ENCODE measurements around the gene MCU. TPM values are rescaled to one million over a fixed set of nuclear protein-coding genes. Genes with fewer than 3 reads are reported as not detected.

Gene MCU
- total and polyA plus RNA-seq, 9 donors, result 81.9 to 135 (median 113) TPM

GRCh38 chr10:72810976-72811375 is 119.0 kb downstream of the MCU start:
- WGBS (ENCODE audit: insufficient coverage), result 94% methylated on average over 3 of the region's 5 CpGs
- Histone ChIP-seq H3K27ac (ENCODE audit: low read length) (no peak overlapping the region), H3K9me3 (replicated peaks; ENCODE audit: control insufficient read depth, low read depth, low read length) (no peaks in the 10 kb centered on the region), H3K4me1 (ENCODE audit: control insufficient read depth, insufficient read depth, low read length) (peaks cover 9% of the 10 kb centered on the region), H3K4me3 (ENCODE audit: low read length) (no peak overlapping the region), H3K27me3 (ENCODE audit: control insufficient read depth, insufficient read depth, low read length) (no peaks in the 10 kb centered on the region), H3K36me3 (ENCODE audit: control insufficient read depth, insufficient read depth, low read length) (no peaks in the 10 kb centered on the region)
- DNase-seq, result no peak

- peaks cover 9% of the 10 kb centered on the region for H3K4me1 ChIP-seq (ENCODE audit: control insufficient read depth, insufficient read depth, low read length)
- peak overlapping the region; percentile 11 for H3K27ac ChIP-seq (ENCODE audit: low read length)
- WGBS (ENCODE audit: insufficient coverage), result no CpG with 5 or more reads among the region's 1 CpG
- DNase-seq, result no peak
- no peaks in the 10 kb centered on the region for H3K27me3 ChIP-seq (ENCODE audit: control insufficient read depth, insufficient read depth, low read length)
- H3K4me3 ChIP-seq (ENCODE audit: low read length), result no peak overlapping the region
- H3K9me3 ChIP-seq (replicated peaks; ENCODE audit: control insufficient read depth, low read depth, low read length), result no peaks in the 10 kb centered on the region
- no peaks in the 10 kb centered on the region for H3K36me3 ChIP-seq (ENCODE audit: control insufficient read depth, insufficient read depth, low read length)
Observed at GRCh38 chr10:72812415-72812752, 120.4 kb downstream of the MCU start.

GRCh38 chr10:72812753-72813430 is 120.9 kb downstream of the MCU start:
- H3K4me1 ChIP-seq (ENCODE audit: control insufficient read depth, insufficient read depth, low read length), result peaks cover 9% of the 10 kb centered on the region
- H3K27me3 ChIP-seq (ENCODE audit: control insufficient read depth, insufficient read depth, low read length), result no peaks in the 10 kb centered on the region
- H3K4me3 ChIP-seq (ENCODE audit: low read length), result no peak overlapping the region
- no peaks in the 10 kb centered on the region for H3K36me3 ChIP-seq (ENCODE audit: control insufficient read depth, insufficient read depth, low read length)
- peak; percentile 93 for DNase-seq
- peak overlapping the region; percentile 11 for H3K27ac ChIP-seq (ENCODE audit: low read length)
- WGBS (ENCODE audit: insufficient coverage), result 22% methylated on average over 1 of the region's 4 CpGs
- H3K9me3 ChIP-seq (replicated peaks; ENCODE audit: control insufficient read depth, low read depth, low read length), result no peaks in the 10 kb centered on the region

GRCh38 chr10:72814099-72814790 is 122.3 kb downstream of the MCU start:
- peak; percentile 75 for DNase-seq

GRCh38 chr10:72816565-72816964 is 124.6 kb downstream of the MCU start:
- H3K4me3 ChIP-seq (ENCODE audit: low read length), result no peak overlapping the region
- no peaks in the 10 kb centered on the region for H3K27me3 ChIP-seq (ENCODE audit: control insufficient read depth, insufficient read depth, low read length)
- no CpG with 5 or more reads among the region's 1 CpG for WGBS (ENCODE audit: insufficient coverage)
- no peaks in the 10 kb centered on the region for H3K36me3 ChIP-seq (ENCODE audit: control insufficient read depth, insufficient read depth, low read length)
- no peaks in the 10 kb centered on the region for H3K9me3 ChIP-seq (replicated peaks; ENCODE audit: control insufficient read depth, low read depth, low read length)
- H3K27ac ChIP-seq (ENCODE audit: low read length), result no peak overlapping the region
- H3K4me1 ChIP-seq (ENCODE audit: control insufficient read depth, insufficient read depth, low read length), result peaks cover 9% of the 10 kb centered on the region
- no peak for DNase-seq

More at GRCh38 chr10:72814099-72814790, 122.3 kb downstream of the MCU start:
- no CpG with 5 or more reads among the region's 2 CpGs for WGBS (ENCODE audit: insufficient coverage)
- H3K4me1 ChIP-seq (ENCODE audit: control insufficient read depth, insufficient read depth, low read length), result peaks cover 9% of the 10 kb centered on the region
- no peaks in the 10 kb centered on the region for H3K27me3 ChIP-seq (ENCODE audit: control insufficient read depth, insufficient read depth, low read length)
- H3K4me3 ChIP-seq (ENCODE audit: low read length), result no peak overlapping the region
- H3K9me3 ChIP-seq (replicated peaks; ENCODE audit: control insufficient read depth, low read depth, low read length), result no peaks in the 10 kb centered on the region
- H3K27ac ChIP-seq (ENCODE audit: low read length), result peak overlapping the region; percentile 37
- H3K36me3 ChIP-seq (ENCODE audit: control insufficient read depth, insufficient read depth, low read length), result no peaks in the 10 kb centered on the region

- no peaks in the 10 kb centered on the region for H3K36me3 ChIP-seq (ENCODE audit: control insufficient read depth, insufficient read depth, low read length)
- no peak for DNase-seq
- WGBS (ENCODE audit: insufficient coverage), result no CpG with 5 or more reads among the region's 2 CpGs
- H3K27ac ChIP-seq (ENCODE audit: low read length), result no peak overlapping the region
- no peaks in the 10 kb centered on the region for H3K27me3 ChIP-seq (ENCODE audit: control insufficient read depth, insufficient read depth, low read length)
- H3K4me3 ChIP-seq (ENCODE audit: low read length), result no peak overlapping the region
- H3K9me3 ChIP-seq (replicated peaks; ENCODE audit: control insufficient read depth, low read depth, low read length), result peaks cover 5% of the 10 kb centered on the region
- peaks cover 5% of the 10 kb centered on the region for H3K4me1 ChIP-seq (ENCODE audit: control insufficient read depth, insufficient read depth, low read length)
Observed at GRCh38 chr10:72818076-72818475, 126.1 kb downstream of the MCU start.

GRCh38 chr10:72819053-72819452 is 127.1 kb downstream of the MCU start:
- Histone ChIP-seq H3K27ac (ENCODE audit: low read length) (no peak overlapping the region), H3K36me3 (ENCODE audit: control insufficient read depth, insufficient read depth, low read length) (no peaks in the 10 kb centered on the region), H3K27me3 (ENCODE audit: control insufficient read depth, insufficient read depth, low read length) (no peaks in the 10 kb centered on the region), H3K9me3 (replicated peaks; ENCODE audit: control insufficient read depth, low read depth, low read length) (peaks cover 5% of the 10 kb centered on the region), H3K4me3 (ENCODE audit: low read length) (no peak overlapping the region), H3K4me1 (ENCODE audit: control insufficient read depth, insufficient read depth, low read length) (peaks cover 1% of the 10 kb centered on the region)
- WGBS (ENCODE audit: insufficient coverage), result no CpG with 5 or more reads among the region's 1 CpG
- no peak for DNase-seq

GRCh38 chr10:72821606-72822005 is 129.7 kb downstream of the MCU start:
- no peak for DNase-seq
- no CpG with 5 or more reads among the region's 2 CpGs for WGBS (ENCODE audit: insufficient coverage)
- no peaks in the 10 kb centered on the region for H3K36me3 ChIP-seq (ENCODE audit: control insufficient read depth, insufficient read depth, low read length)
- H3K27me3 ChIP-seq (ENCODE audit: control insufficient read depth, insufficient read depth, low read length), result no peaks in the 10 kb centered on the region
- no peak overlapping the region for H3K4me3 ChIP-seq (ENCODE audit: low read length)
- H3K9me3 ChIP-seq (replicated peaks; ENCODE audit: control insufficient read depth, low read depth, low read length), result peaks cover 5% of the 10 kb centered on the region
- no peaks in the 10 kb centered on the region for H3K4me1 ChIP-seq (ENCODE audit: control insufficient read depth, insufficient read depth, low read length)
- no peak overlapping the region for H3K27ac ChIP-seq (ENCODE audit: low read length)

GRCh38 chr10:72822342-72822986 is 130.5 kb downstream of the MCU start:
- no peaks in the 10 kb centered on the region for H3K27me3 ChIP-seq (ENCODE audit: control insufficient read depth, insufficient read depth, low read length)
- WGBS (ENCODE audit: insufficient coverage), result 100% methylated on average over 1 of the region's 4 CpGs
- no peak for DNase-seq
- H3K36me3 ChIP-seq (ENCODE audit: control insufficient read depth, insufficient read depth, low read length), result no peaks in the 10 kb centered on the region
- no peaks in the 10 kb centered on the region for H3K4me1 ChIP-seq (ENCODE audit: control insufficient read depth, insufficient read depth, low read length)
- H3K9me3 ChIP-seq (replicated peaks; ENCODE audit: control insufficient read depth, low read depth, low read length), result peaks cover 5% of the 10 kb centered on the region
- H3K4me3 ChIP-seq (ENCODE audit: low read length), result no peak overlapping the region
- no peak overlapping the region for H3K27ac ChIP-seq (ENCODE audit: low read length)

GRCh38 chr10:72825163-72825562 is 133.2 kb downstream of the MCU start:
- Histone ChIP-seq H3K36me3 (ENCODE audit: control insufficient read depth, insufficient read depth, low read length) (no peaks in the 10 kb centered on the region), H3K27me3 (ENCODE audit: control insufficient read depth, insufficient read depth, low read length) (no peaks in the 10 kb centered on the region), H3K9me3 (replicated peaks; ENCODE audit: control insufficient read depth, low read depth, low read length) (peaks cover 5% of the 10 kb centered on the region), H3K4me1 (ENCODE audit: control insufficient read depth, insufficient read depth, low read length) (no peaks in the 10 kb centered on the region), H3K27ac (ENCODE audit: low read length) (no peak overlapping the region), H3K4me3 (ENCODE audit: low read length) (no peak overlapping the region)
- DNase-seq, result no peak
